Stimulated activated CD4-positive, alpha-beta T cell treated with anti-CD3 and anti-CD28 coated beads, Interleukin-1b, Interleukin-23, amount 100 ng/mL, for 1 hour (primary cell): ENCODE results near the gene GRWD1.

Source experiments
- DNase-seq, 2 donors: peaks; one replicate each; pipeline ENCODE4 v3.0.0-alpha.2; 2020; ENCODE audit warnings: low read depth in 2 of 2

GRWD1 gene

GRCh38 chr19:48445606-48446481, at the start of gene GRWD1:
TSS of gene GRWD1 (plus strand) at chr19:48445983. CDS start at chr19:48446006, 23 bp downstream.
- DNase-seq: peak; percentile 79 to 82

- no peak for DNase-seq
These were observed 49.6 kb upstream of the GRWD1 start for GRCh38 chr19:48396016-48396823.

GRCh38 chr19:48396824-48397176, 49.0 kb upstream of the GRWD1 start:
- no peak for DNase-seq

- no peak for DNase-seq
These were observed 48.3 kb upstream of the GRWD1 start for GRCh38 chr19:48397263-48398101.

GRCh38 chr19:48398102-48398374, 47.7 kb upstream of the GRWD1 start:
- no peak for DNase-seq

- peak; percentile 59 to 74 for DNase-seq
These were observed 47.2 kb upstream of the GRWD1 start for GRCh38 chr19:48398375-48399235.

- DNase-seq: no peak
These were observed 45.6 kb upstream of the GRWD1 start for GRCh38 chr19:48400018-48400742.

- no peak for DNase-seq
These were observed 44.5 kb upstream of the GRWD1 start for GRCh38 chr19:48401287-48401686.

GRCh38 chr19:48403606-48404005, 42.2 kb upstream of the GRWD1 start:
- no peak for DNase-seq

- DNase-seq: no peak
These were observed 40.6 kb upstream of the GRWD1 start for GRCh38 chr19:48405010-48405659.

GRCh38 chr19:48405850-48406249, 39.9 kb upstream of the GRWD1 start:
- DNase-seq: no peak

GRCh38 chr19:48413879-48414587, 31.8 kb upstream of the GRWD1 start:
- no peak for DNase-seq

- peak in 1 of 2 donors; percentile 34 for DNase-seq
These were observed 30.4 kb upstream of the GRWD1 start for GRCh38 chr19:48415395-48415794.

- DNase-seq: no peak
These were observed 30.0 kb upstream of the GRWD1 start for GRCh38 chr19:48415806-48416221.

GRCh38 chr19:48417421-48417820, 28.4 kb upstream of the GRWD1 start:
- DNase-seq: no peak

- DNase-seq: no peak
These were observed 27.3 kb upstream of the GRWD1 start for GRCh38 chr19:48418317-48419064.

- DNase-seq: no peak
These were observed 26.4 kb upstream of the GRWD1 start for GRCh38 chr19:48419158-48419920.

- DNase-seq: no peak
These were observed 24.2 kb upstream of the GRWD1 start for GRCh38 chr19:48421548-48421947.
